Measurements from ENCODE around the gene NDUFAF8. TPM values are rescaled to one million over a fixed set of nuclear protein-coding genes. Genes with fewer than 3 reads are reported as not detected.

Gene NDUFAF8
- total and polyA plus RNA-seq, 3 donors from 2014 or later: 61.1 to 63.4 (median 62.5) TPM

GRCh38 chr17:81217491-81217890 is 21.6 kb upstream of the NDUFAF8 start:
- TF ChIP-seq CTCF (IDR thresholded peaks at IDR 0.05) (no peak), POLR2A (IDR thresholded peaks at IDR 0.05) (no peak)
- H3K9me3 ChIP-seq: no peaks in the 10 kb centered on the region
- DNase-seq: no peak
- no peak overlapping the region for H3K4me3 ChIP-seq
- H3K36me3 ChIP-seq (ENCODE audit: low read depth, missing control alignments): no peaks in the 10 kb centered on the region
- 93 to 94% methylated on average over 15 to 18 of the region's 18 CpGs for WGBS, 2 donors
- no peak overlapping the region for H3K27ac ChIP-seq
- intact Hi-C loops (cut with DNase I; ENCODE audit: low total_unique reads): no loop called here
- H3K27me3 ChIP-seq: no peaks in the 10 kb centered on the region
- peaks cover 11% of the 10 kb centered on the region for H3K4me1 ChIP-seq

DNA sequence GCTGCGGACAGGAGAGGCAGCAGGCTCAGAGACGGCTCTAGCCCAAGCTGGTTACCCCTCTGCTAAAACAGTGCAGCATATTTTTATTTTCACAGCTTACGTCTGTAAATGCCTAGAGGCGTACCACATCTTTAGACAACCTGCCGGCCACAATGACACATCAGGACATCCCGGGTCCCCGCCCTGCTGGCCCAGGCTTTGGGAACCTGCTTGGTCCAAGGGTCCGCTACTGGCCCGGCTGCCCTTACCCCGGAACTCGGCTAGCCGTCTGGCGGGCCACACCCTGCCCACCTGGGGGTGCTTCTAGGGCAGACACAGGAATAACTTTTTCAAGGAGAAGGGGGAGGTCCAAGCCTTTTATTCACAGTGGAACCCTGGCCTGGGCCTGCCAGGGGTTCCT is 20.7 kb upstream of the NDUFAF8 start:
- Histone ChIP-seq H3K4me3 (no peak overlapping the region), H3K27me3 (no peaks in the 10 kb centered on the region), H3K27ac (no peak overlapping the region), H3K9me3 (no peaks in the 10 kb centered on the region), H3K4me1 (peaks cover 13% of the 10 kb centered on the region), H3K36me3 (ENCODE audit: low read depth, missing control alignments) (no peaks in the 10 kb centered on the region)
- no peak for DNase-seq
- TF ChIP-seq POLR2A (IDR thresholded peaks at IDR 0.05) (no peak), CTCF (IDR thresholded peaks at IDR 0.05) (no peak)
- WGBS, 2 donors: 87 to 96% methylated on average over 13 of the region's 13 CpGs
- intact Hi-C loops (cut with DNase I; ENCODE audit: low total_unique reads): no loop called here

DNA sequence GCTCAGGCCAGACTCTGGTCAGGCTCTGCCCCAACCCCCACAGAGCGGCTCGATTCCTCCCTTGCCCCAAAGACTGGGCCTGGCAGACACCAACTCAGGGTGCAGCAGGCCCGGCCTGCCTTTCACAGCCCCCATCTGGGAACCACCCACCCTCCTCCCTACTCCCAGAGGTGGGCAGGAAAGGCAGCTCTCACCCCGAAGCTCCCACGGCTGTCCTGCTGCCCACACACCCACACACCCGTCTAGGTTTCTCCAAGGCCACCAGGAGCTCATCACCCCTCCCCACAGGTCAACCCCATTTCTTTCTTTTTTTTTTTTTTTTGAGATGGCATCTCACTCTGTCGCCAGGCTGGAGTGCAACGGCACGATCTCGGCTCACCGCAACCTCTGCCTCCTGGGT is 20.1 kb upstream of the NDUFAF8 start:
- DNase-seq: no peak
- Histone ChIP-seq H3K9me3 (no peaks in the 10 kb centered on the region), H3K27ac (no peak overlapping the region), H3K4me1 (peaks cover 18% of the 10 kb centered on the region), H3K4me3 (no peak overlapping the region), H3K36me3 (ENCODE audit: low read depth, missing control alignments) (no peaks in the 10 kb centered on the region), H3K27me3 (no peaks in the 10 kb centered on the region)
- 84 to 85% methylated on average over 9 to 11 of the region's 11 CpGs for WGBS, 2 donors
- intact Hi-C loops (cut with DNase I; ENCODE audit: low total_unique reads): no loop called here
- TF ChIP-seq CTCF (IDR thresholded peaks at IDR 0.05): no peak

GRCh38 chr17:81219476-81220180 is 19.5 kb upstream of the NDUFAF8 start:
- Histone ChIP-seq H3K27me3 (no peaks in the 10 kb centered on the region), H3K9me3 (no peaks in the 10 kb centered on the region), H3K4me1 (peaks cover 18% of the 10 kb centered on the region), H3K27ac (no peak overlapping the region), H3K4me3 (no peak overlapping the region), H3K36me3 (ENCODE audit: low read depth, missing control alignments) (no peaks in the 10 kb centered on the region)
- intact Hi-C loops (cut with DNase I; ENCODE audit: low total_unique reads): no loop called here
- no peak for TF ChIP-seq POLR2A (IDR thresholded peaks at IDR 0.05)
- TF ChIP-seq CTCF (IDR thresholded peaks at IDR 0.05): no peak
- 94 to 96% methylated on average over 9 to 24 of the region's 24 CpGs for WGBS, 2 donors
- no peak for DNase-seq

DNA sequence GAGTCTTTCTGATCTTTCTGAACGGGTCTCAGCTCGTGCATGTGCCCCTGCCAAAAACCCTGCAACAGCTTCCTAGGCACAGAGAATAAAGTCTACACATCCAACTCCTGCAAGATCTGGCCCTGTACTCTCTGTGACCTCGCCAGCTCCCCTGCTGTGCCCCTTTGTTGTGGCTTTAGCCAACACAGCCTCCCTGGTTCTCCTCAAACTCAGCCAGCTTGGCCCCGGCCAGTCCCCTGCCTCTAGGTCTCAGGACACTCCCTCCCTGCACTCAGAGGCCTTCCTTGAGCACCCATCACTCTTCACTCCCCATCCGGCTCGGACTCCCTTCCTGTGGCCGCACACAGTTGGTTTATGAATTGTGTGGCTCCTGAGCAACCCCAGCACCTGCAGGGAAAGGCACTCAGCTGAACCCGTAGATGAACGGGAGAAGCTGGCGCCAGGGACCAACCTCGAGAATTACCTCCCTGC is 17.7 kb upstream of the NDUFAF8 start:
- WGBS, 2 donors: 61 to 76% methylated on average over 7 to 11 of the region's 11 CpGs
- DNase-seq: no peak
- no peaks in the 10 kb centered on the region for H3K27me3 ChIP-seq
- H3K4me1 ChIP-seq: peaks cover 18% of the 10 kb centered on the region
- H3K36me3 ChIP-seq (ENCODE audit: low read depth, missing control alignments): no peaks in the 10 kb centered on the region
- no peaks in the 10 kb centered on the region for H3K9me3 ChIP-seq
- H3K27ac ChIP-seq: no peak overlapping the region
- H3K4me3 ChIP-seq: no peak overlapping the region
- TF ChIP-seq CTCF (IDR thresholded peaks at IDR 0.05) (no peak), POLR2A (IDR thresholded peaks at IDR 0.05) (no peak)
- intact Hi-C loops (cut with DNase I; ENCODE audit: low total_unique reads): no loop called here
